Breast epithelium (tissue), 4 donors: ENCODE measurements around the gene IFIT1B. TPM values are rescaled to one million over a fixed set of nuclear protein-coding genes. Genes with fewer than 3 reads are reported as not detected.

Experiments used
- DNase-seq, 2 donors: peaks; one replicate each; pipeline ENCODE4 v3.0.0-alpha.2; 2019; ENCODE audit warnings: low spot score in 2 of 2
- H3K27ac ChIP-seq, 2 donors: fragments of 200-600 bp; sonication (generic) in 1 of 2; one replicate each; pipeline ENCODE4 v1.5.1; 2016 to 2019; ENCODE audit warnings: mild to moderate bottlenecking in 1 of 2
- H3K27me3 ChIP-seq, 2 donors: fragments of 200-600 bp; sonication (generic) in 1 of 2; one replicate each; pipeline versions ENCODE4 v1.5.1 to v1.6.0; 2017 to 2019; ENCODE audit warnings: control low read depth in 1 of 2, mild to moderate bottlenecking in 1 of 2
- H3K36me3 ChIP-seq: fragments of 200-600 bp; one replicate; pipeline ENCODE4 v1.5.1; 2019
- H3K4me1 ChIP-seq, 2 donors: fragments of 200-600 bp; sonication (generic); one replicate each; pipeline ENCODE4 v1.5.1; 2016 to 2019; ENCODE audit warnings: control low read depth in 1 of 2
- H3K4me3 ChIP-seq, 3 donors: fragments of 200-600 bp; sonication (generic); 1 replicate in 2 of 3; 2 replicates in 1 of 3; pipeline ENCODE4 v1.5.1; 2016 to 2019; ENCODE audit warnings: mild to moderate bottlenecking in 3 of 3, moderate library complexity in 2 of 3
- H3K9me3 ChIP-seq, 2 donors: fragments of 200-600 bp; sonication (generic) in 1 of 2; one replicate each; pipeline ENCODE4 v1.5.1; 2016 to 2019; ENCODE audit warnings: control low read depth in 1 of 2
- CTCF ChIP-seq, 3 donors: fragments of 450-650 bp; IDR thresholded peaks; one replicate each; pipeline ENCODE4 v1.5.1; 2016 to 2017; ENCODE audit warnings: antibody characterized with exemption in 3 of 3, mild to moderate bottlenecking in 3 of 3, moderate library complexity in 3 of 3
- POLR2A ChIP-seq: fragments of 450-650 bp; IDR thresholded peaks from one replicate; pipeline ENCODE4 v1.6.1; 2016; ENCODE audit warnings: antibody characterized with exemption, mild to moderate bottlenecking, moderate library complexity
- POLR2AphosphoS5 ChIP-seq, 3 donors: sonication (generic); formaldehyde crosslinking; IDR thresholded peaks; one replicate each; pipeline ENCODE4 v1.6.1; 2017; ENCODE audit warnings: antibody characterized with exemption in 3 of 3
- intact Hi-C: fragments of 100-400 bp; cut with DNase I; formaldehyde crosslinking; loops from one replicate; pipeline ENCODE4 v1.15.1; 2023; ENCODE audit warnings: low total_unique reads
- total RNA-seq, 3 donors: library from RNA; depleted of rRNA; stranded (reverse); fragments of >200 nt; gene quantifications; one replicate each; pipeline ENCODE4 v1.1.0, GENCODE V29; 2016

IFIT1B gene
- total RNA-seq, 3 donors from 2014 or later = not detected

- TF ChIP-seq POLR2AphosphoS5 (IDR thresholded peaks at IDR 0.05) (no peak), CTCF (IDR thresholded peaks at IDR 0.05) (no peak), POLR2A (no peak)
- Histone ChIP-seq H3K4me1 (no peaks in the 10 kb centered on the region), H3K9me3 (no peaks in the 10 kb centered on the region), H3K36me3 (no peaks in the 10 kb centered on the region), H3K27me3 (no peaks in the 10 kb centered on the region), H3K27ac (no peak overlapping the region), H3K4me3 (no peak overlapping the region)
- no peak for DNase-seq
- intact Hi-C loops = loop anchor here (2.0 to 5.0 kb wide), 2 partner anchors 19 to 125 kb away; no protein-coding TSS in a partner anchor
Observed at GRCh38 chr10:89427629-89428028, 49.8 kb downstream of the IFIT1B start.

- H3K27ac ChIP-seq = no peak overlapping the region
- DNase-seq = peak in 1 of 2 donors; percentile 49
- H3K27me3 ChIP-seq = no peaks in the 10 kb centered on the region
- no peaks in the 10 kb centered on the region for H3K9me3 ChIP-seq
- intact Hi-C loops = loop anchor here (5.0 kb wide), 1 partner anchor 123 kb away; no protein-coding TSS in a partner anchor
- H3K4me3 ChIP-seq = no peak overlapping the region
- H3K4me1 ChIP-seq = no peaks in the 10 kb centered on the region
- no peaks in the 10 kb centered on the region for H3K36me3 ChIP-seq
- TF ChIP-seq CTCF (IDR thresholded peaks at IDR 0.05) (no peak), POLR2A (no peak), POLR2AphosphoS5 (IDR thresholded peaks at IDR 0.05) (no peak)
Observed at GRCh38 chr10:89428877-89429276, 51.0 kb downstream of the IFIT1B start.

- DNase-seq = no peak
- Histone ChIP-seq H3K27me3 (no peaks in the 10 kb centered on the region), H3K36me3 (no peaks in the 10 kb centered on the region), H3K4me3 (no peak overlapping the region), H3K4me1 (no peaks in the 10 kb centered on the region), H3K27ac (no peak overlapping the region), H3K9me3 (no peaks in the 10 kb centered on the region)
- intact Hi-C loops = no loop called here
- no peak for TF ChIP-seq POLR2A
- TF ChIP-seq POLR2AphosphoS5 (IDR thresholded peaks at IDR 0.05) = no peak
- no peak for TF ChIP-seq CTCF (IDR thresholded peaks at IDR 0.05)
Observed at GRCh38 chr10:89431977-89432376, 54.1 kb downstream of the IFIT1B start.

Other genes with a start within 250 kb of the IFIT1B start
- 1 to 10 TPM in 2 of 3 donors, under 1 TPM in 1; 0.16 to 6.0 (median 2.0) TPM for gene CH25H, start 170.7 kb upstream of the IFIT1B start, total RNA-seq
- 10 to 100 TPM; 44.9 to 90.7 (median 67.2) TPM for gene LIPA, start 126.3 kb upstream of the IFIT1B start, total RNA-seq
- 1 to 10 TPM; 2.6 to 6.6 (median 3.5) TPM for gene IFIT2, start 76.0 kb upstream of the IFIT1B start, total RNA-seq
- gene IFIT3, start 50.1 kb upstream of the IFIT1B start, total RNA-seq = 10 to 100 TPM in 1 of 3 donors, 1 to 10 TPM in 2; 8.2 to 10.4 (median 9.5) TPM
- gene IFIT1, start 14.6 kb downstream of the IFIT1B start, total RNA-seq = 10 to 100 TPM; 10.2 to 13.9 (median 11.4) TPM
- gene IFIT5, start 36.5 kb downstream of the IFIT1B start, total RNA-seq = 10 to 100 TPM; 13.8 to 19.7 (median 16.0) TPM
- 1 to 10 TPM; 2.6 to 4.8 (median 3.4) TPM for gene SLC16A12, start 157.5 kb downstream of the IFIT1B start, total RNA-seq